HG03139 (cell line): ENCODE results near the gene IFITM2.
"Not testable (repeated sequence)": the region's sequence is repeated elsewhere in the genome, so short reads cannot be mapped to it uniquely, and the experiment has no call there.

ENCODE experiments used
- ATAC-seq: cut with Tn5 transposase; IDR thresholded peaks from one replicate; pipeline ENCODE4 v1.9.1; 2021; ENCODE audit not compliant: unreplicated experiment

The IFITM2 gene

DNA sequence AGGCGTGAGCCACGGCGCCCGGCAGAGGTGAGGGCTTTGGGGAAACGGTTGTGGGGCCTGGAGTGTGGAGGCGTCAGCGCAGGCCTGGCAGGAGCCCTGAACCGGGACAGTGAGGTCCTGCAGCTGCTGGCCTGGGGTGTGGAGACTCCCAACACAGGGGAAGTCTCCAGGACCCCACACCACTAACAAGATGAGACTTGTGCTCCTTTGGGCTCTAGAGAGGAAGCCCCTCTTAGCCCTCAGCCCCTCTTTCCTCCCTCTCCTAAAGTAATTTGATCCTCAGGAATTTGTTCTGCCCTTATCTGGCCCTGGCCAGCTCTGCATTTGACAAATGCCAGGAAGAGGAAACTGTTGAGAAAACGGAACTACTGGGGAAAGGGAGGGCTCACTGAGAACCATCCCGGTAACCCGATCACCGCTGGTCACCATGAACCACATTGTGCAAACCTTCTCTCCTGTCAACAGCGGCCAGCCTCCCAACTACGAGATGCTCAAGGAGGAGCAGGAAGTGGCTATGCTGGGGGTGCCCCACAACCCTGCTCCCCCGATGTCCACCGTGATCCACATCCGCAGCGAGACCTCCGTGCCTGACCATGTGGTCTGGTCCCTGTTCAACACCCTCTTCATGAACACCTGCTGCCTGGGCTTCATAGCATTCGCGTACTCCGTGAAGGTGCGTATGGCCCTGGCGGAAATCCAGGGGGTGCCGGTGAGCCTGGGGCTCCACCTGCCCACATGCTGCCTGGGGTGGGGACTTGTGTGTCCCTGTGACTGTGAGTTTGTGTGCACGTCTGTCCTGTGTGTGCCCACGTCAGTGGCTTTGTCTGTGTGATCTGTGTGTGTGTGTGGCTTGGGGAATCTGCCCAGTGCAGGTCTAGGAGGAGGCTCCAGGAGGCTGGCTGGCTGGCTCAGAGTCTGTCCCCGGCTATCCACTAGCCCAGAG lies at the start of gene IFITM2:
TSS of gene IFITM2 (plus strand) at position 51 of the 943 bp plus-strand sequence. CDS start at position 428, 377 bp downstream.
- not testable (repeated sequence) for ATAC-seq

DNA sequence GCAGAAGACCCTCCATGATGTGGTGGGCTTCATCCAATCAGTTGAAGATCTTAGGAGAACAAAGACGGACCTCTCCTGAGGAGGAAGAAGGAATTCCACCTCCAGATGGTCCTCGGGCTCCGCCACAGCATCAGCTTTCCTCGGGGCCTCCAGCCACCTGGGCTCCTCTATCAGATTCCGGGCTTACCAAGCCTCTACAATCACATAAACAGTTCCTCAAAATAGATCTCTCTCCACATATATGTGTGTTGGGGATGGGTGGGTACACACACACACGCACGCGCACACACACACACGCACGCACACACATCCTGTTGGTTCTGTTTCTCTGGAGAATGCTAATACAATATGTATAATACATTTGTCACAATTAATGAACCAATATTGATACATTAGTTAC lies 48.2 kb upstream of the IFITM2 start:
- ATAC-seq: no peak

DNA sequence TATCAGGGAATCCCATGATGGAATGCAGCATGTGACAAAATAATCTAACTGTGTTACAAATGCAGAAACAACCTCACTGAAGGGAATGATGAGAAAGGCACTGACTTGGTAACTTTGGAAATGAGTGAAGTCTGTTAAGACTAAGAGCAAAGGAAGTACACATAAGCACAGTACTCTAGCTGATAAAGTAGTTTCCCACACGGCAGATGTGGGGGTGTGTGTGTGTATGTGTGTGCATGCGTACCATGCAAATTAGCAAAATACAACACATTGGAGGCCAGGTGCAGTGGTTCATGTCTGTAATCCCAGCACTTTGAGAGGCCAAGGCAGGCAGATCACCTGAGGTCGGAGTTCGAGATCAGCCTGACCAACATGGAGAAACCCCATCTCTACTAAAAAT lies 46.0 kb upstream of the IFITM2 start:
- ATAC-seq: no peak

GRCh38 chr11:266676-267439 lies 40.8 kb upstream of the IFITM2 start:
- ATAC-seq: no peak

DNA sequence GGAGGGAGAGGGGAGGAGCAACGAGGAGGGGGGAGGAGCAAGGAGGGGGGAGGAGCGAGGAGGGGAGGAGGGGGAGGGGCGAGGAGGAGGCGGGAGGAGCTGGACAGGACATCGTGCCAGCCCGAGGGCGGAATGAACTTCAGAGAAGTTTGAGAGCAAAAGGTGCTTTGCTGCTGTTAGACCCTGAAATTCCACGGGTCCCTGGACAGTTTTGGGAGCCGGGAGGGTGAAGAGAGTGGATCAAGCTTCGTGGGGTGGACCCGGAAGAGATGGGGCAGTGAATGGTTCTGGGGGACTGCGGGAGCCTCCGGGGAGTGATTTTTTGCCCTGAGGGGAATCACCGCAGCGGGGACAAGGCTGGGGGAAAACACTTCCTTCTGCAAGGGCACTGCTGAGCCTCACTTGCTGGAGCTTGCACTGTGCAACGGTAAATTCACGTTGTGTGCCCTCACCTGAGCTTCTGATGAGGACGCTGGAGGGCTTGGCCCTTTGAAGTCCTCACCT lies 40.1 kb upstream of the IFITM2 start:
- no peak for ATAC-seq

DNA sequence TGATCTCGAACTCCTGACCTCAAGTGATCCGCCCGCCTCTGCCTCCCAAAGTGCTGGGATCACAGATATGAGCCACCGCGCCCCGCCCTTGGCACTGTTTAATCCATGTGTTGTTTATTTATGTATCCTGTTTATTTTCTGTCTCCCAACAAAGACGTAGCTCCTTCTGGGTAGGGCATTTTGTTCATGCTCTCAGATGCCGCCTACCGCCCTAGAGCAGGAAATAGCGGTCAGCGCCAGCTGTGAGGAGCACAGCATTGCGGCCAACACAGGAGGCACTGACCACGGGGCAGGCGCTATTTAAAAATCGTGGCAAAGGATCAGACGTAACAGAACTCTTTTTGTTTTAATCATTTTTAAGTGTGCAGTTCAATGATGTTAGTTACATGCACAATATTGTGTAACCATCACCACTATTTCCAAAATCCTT lies 38.9 kb upstream of the IFITM2 start:
- ATAC-seq: peak; percentile 44

DNA sequence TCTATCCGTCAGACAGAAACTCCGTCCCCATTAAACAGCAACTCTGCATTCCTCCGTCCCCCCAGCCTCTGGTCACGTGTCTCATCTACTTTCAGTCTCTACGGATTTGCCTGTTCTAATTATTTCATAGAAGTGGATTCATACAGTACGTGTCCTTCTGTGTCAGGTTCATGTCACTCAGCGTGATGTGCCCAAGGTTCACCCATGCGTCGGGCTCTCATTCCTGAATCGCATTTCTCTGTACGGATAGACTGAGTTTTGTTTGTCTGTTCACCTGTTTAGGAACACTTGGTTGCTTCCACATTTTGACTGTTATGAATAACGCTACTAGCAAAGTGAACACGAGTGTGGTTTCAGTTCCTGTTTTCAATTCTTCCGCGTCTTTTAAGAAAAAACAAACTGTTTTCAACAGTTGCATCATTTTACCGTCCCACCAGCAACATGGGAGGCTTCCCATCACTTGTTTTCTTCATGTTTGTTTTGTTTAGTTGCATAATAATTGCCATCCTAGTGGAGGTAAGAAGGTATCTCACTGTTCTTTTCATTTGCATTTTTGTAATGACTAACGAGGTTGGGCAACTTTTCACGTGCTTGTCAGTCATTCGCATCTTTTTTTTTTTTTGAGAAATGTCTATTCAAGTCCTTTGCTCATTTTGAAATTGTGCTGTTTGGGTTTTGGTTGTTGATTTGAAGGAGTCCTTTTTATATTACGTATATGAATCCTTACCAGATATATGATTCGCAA lies 38.3 kb upstream of the IFITM2 start:
- peak; percentile 58 for ATAC-seq

DNA sequence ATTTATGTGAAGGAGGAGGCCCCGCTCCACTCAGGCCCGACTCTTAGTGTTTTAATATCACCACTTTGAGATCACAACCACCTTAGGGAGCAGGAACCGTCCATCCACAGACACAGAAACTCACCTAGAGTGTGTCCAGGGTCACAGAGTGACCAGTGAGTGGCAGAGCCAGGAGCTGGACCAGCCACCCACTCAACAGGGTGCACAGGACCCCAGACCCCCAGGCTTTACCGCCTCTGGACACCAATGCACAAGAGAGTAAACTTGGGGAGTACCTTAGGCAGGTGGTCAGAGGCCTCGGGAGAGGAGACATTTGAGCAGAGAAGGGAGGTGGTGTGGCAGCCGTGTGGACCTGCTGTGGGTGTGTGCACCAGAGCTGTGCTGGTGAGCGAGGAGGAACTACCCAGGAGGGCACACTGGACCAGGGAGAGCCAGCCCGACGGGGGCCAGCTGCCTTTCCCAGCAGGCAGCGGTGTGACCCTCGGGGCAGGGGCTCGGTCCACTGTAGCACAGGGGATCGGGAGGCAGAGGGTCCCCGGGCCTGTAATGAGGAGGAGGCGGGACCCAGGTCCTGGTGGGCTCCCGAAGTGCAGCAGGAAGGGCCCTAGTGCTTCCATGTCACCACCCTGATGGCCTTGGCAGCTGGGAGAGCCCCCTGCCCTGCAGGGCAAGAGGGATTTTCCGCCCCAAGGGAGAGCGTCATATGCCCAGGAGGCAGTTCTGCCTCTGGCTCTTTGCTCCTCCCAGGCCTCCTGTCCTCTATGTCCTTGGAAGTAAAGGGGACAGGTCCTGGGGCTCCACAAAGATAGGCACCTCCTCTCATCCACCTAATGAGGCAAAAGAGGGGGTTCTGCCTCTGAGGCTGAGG lies 36.9 kb upstream of the IFITM2 start:
- ATAC-seq: no peak

DNA sequence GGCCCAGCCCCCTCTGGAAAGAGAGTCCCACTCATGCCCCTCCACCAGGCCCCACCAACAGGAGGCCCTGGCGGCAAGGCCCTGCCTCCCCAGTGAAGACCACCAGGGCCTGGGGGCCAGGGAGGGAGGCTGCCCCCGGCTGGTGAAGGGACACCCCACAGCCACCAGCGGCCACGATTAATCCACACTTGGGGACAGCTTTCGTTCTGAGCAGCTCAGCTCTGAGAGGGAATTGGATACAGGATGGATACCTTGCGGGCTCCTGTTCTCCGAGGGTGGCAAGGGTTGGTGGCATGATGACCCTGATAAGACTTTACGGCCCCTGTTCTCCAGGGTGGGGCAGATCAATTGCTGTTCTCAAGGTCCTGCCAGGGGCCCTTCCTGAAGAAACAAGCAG lies 36.3 kb upstream of the IFITM2 start:
- ATAC-seq: no peak

DNA sequence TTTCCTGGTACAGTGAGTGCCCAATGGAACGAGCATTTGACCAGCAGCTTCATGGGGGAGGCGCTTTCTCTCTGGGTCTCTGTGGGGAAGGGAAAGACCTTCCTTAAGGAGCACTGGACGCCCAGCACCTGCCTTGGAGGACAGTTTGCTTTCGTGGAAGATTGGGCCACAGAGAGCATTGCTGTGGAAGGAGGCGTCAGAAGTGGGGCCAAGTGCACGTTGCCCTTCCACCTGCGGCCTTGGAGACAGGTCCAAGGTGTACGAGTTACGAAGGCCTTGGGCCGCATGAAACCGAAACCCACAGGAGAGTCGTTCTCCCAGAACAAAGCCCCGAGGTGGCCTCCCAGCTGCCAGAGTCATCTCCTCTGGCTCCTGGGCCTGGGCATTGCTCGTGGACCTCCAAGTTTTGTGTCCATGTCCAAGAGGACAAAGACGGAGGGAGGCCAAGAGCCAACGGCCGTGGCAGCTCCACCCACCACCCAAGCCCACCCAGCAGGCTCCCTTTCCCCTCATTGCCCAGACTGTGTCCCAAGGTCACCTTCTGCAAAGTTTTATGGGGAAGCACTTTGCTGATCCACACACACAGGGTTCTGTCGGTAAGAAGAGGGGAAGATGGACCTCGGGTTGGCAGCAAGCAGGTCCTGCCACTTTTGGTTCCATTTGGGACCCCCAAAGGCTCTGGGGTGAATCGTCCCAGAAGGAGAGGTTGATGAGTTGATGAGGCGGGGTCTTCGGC lies 35.3 kb upstream of the IFITM2 start:
- no peak for ATAC-seq

- no peak for ATAC-seq
Measured at GRCh38 chr11:272931-273198, 34.8 kb upstream of the IFITM2 start.

DNA sequence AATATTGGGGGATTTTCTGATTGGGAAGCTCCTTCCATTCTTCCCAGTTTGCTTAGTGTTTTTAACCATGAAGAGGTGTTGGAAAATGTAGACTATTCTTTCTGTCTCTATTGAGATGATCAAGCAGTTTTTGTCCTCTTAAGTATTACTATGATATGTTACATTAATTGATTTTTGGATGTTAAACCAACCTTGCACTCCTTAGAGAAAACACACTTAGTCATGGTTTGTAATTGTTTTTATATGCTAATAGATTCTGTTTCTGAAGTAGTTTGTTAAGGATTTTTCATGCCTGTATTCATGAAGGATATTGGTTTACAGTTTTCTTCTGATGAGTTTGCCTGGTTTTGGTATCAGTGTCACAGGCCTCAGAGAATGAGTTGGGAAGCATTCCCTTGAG lies 31.4 kb upstream of the IFITM2 start:
- no peak for ATAC-seq

GRCh38 chr11:278001-278951 lies 29.3 kb upstream of the IFITM2 start, which contains the start of gene NLRP6:
Gene NLRP6 (plus strand): TSS chr11:278407. CDS start chr11:278570, 163 bp downstream.
- no peak for ATAC-seq

DNA sequence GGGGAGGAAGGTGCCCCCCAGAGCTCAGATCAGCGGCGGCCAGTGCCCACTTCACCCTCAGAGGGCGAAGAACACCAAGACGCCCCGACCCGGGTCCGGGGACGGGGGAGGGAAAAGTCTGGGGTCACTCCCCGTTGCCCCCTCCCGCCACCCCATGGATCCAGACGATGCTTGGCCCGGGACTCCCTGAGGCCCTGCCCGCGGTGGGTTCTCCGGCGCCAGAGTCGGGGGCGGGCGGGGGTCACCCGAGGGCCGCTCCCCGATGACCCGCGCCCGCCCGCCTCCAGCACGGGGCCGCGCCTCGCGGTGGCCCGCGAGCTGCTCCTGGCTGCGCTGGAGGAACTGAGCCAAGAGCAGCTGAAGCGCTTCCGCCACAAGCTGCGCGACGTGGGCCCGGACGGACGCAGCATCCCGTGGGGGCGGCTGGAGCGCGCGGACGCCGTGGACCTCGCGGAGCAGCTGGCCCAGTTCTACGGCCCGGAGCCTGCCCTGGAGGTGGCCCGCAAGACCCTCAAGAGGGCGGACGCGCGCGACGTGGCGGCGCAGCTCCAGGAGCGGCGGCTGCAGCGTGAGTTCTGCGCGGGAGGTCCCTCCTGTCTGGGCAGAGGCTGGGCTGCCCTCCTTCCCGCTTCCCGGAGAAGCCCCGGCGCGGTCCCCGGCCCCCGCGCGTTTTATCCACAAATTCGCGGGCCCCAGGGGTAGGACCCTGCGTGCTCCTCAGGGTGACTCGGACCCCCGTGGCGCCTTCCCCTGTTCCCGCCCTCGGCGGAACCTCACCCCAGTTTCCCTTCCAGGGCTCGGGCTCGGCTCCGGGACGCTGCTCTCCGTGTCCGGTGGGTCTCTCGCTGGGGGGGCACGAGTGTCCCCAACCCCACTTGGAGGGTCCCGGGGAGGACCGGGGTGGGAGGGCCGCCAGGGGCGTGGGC lies 28.3 kb upstream of the IFITM2 start:
- ATAC-seq: no peak

DNA sequence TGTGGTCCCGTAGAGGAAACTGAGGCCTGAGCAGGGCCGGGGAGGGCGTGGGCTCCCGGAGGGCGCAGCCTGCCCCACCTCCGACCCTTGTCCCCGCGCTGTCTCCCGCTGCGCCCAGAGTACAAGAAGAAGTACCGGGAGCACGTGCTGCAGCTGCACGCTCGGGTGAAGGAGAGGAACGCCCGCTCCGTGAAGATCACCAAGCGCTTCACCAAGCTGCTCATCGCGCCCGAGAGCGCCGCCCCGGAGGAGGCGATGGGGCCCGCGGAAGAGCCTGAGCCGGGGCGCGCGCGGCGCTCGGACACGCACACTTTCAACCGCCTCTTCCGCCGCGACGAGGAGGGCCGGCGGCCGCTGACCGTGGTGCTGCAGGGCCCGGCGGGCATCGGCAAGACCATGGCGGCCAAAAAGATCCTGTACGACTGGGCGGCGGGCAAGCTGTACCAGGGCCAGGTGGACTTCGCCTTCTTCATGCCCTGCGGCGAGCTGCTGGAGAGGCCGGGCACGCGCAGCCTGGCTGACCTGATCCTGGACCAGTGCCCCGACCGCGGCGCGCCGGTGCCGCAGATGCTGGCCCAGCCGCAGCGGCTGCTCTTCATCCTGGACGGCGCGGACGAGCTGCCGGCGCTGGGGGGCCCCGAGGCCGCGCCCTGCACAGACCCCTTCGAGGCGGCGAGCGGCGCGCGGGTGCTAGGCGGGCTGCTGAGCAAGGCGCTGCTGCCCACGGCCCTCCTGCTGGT lies 27.5 kb upstream of the IFITM2 start:
- ATAC-seq: no peak

- no peak for ATAC-seq
Measured at GRCh38 chr11:280706-281485, 26.7 kb upstream of the IFITM2 start.
